Hepatocyte (in vitro differentiated cells): ENCODE data around the gene LRRTM1.

Experiments
- CTCF ChIP-seq: fragments of 200-600 bp; sonication (generic); IDR thresholded peaks from 2 replicates; pipeline ENCODE4 v1.5.1; 2016; ENCODE audit warnings: antibody characterized with exemption, mild to moderate bottlenecking; ENCODE audit not compliant: poor library complexity
- EZH2 ChIP-seq: fragments of 200-600 bp; sonication (generic); IDR thresholded peaks from 2 replicates; pipeline ENCODE4 v1.6.1; 2016; ENCODE audit warnings: antibody characterized with exemption, mild to moderate bottlenecking, borderline replicate concordance

- TF ChIP-seq CTCF: peak; percentile 64
- TF ChIP-seq EZH2: no peak
Observed at GRCh38 chr2:80326214-80326613, 21.7 kb upstream of the LRRTM1 start.
